Gastroesophageal sphincter (tissue), 4 donors: ENCODE results near the gene APOL6. TPM values are rescaled to one million over a fixed set of nuclear protein-coding genes. Genes with fewer than 3 reads are reported as not detected.

ENCODE experiments used
- ATAC-seq: fragments of 150-250 bp; one replicate; pipeline ENCODE4 v1.9.1; 2016; ENCODE audit warnings: mild to moderate bottlenecking, moderate library complexity
- H3K27ac ChIP-seq, 4 donors: fragments of 200-600 bp; sonication (generic) in 3 of 4; 1 replicate in 3 of 4; 2 replicates in 1 of 4; pipeline ENCODE4 v1.5.1; 2016 to 2019
- H3K27me3 ChIP-seq: fragments of 200-600 bp; sonication (generic); one replicate; pipeline ENCODE4 v1.5.1; 2019
- H3K36me3 ChIP-seq, 2 donors: fragments of 200-600 bp; sonication (generic); one replicate each; pipeline ENCODE4 v1.5.1; 2019; ENCODE audit warnings: control low read depth in 1 of 2
- H3K4me1 ChIP-seq, 3 donors: fragments of 200-600 bp; sonication (generic); 1 replicate in 2 of 3; 2 replicates in 1 of 3; pipeline ENCODE4 v1.5.1; 2016 to 2019; ENCODE audit warnings: control low read depth in 2 of 3
- H3K4me3 ChIP-seq, 2 donors: fragments of 200-600 bp; sonication (generic); one replicate each; pipeline ENCODE4 v1.5.1; 2019; ENCODE audit warnings: mild to moderate bottlenecking in 1 of 2, moderate library complexity in 1 of 2
- H3K9me3 ChIP-seq, 3 donors: fragments of 200-600 bp; sonication (generic); one replicate each; pipeline ENCODE4 v1.5.1; 2017 to 2019; ENCODE audit warnings: control low read depth in 2 of 3
- CTCF ChIP-seq, 4 experiments: fragments of 200-600 bp in 2 of 4; fragments of 450-650 bp in 2 of 4; sonication (generic) in 1 of 4; IDR thresholded peaks; one replicate each; pipeline ENCODE4 v1.5.1; 2017 to 2019; ENCODE audit warnings: antibody characterized with exemption in 4 of 4, mild to moderate bottlenecking in 2 of 4, moderate library complexity in 2 of 4
- EP300 ChIP-seq: sonication (generic); formaldehyde crosslinking; IDR thresholded peaks from one replicate; pipeline ENCODE4 v1.6.1; 2017; ENCODE audit warnings: antibody characterized with exemption, mild to moderate bottlenecking
- POLR2A ChIP-seq, 2 donors: fragments of 450-650 bp; IDR thresholded peaks; one replicate each; pipeline ENCODE4 v1.6.1; 2017; ENCODE audit warnings: antibody characterized with exemption in 2 of 2, mild to moderate bottlenecking in 2 of 2, moderate library complexity in 1 of 2
- POLR2AphosphoS5 ChIP-seq: sonication (generic); formaldehyde crosslinking; IDR thresholded peaks from one replicate; pipeline ENCODE4 v1.6.1; 2017; ENCODE audit warnings: antibody characterized with exemption
- WGBS, 2 donors: methylation state at CpG; one replicate each; pipeline ENCODE4 v1.1.5; 2018; ENCODE audit warnings: low coverage in 1 of 2; 5-methylcytosine and 5-hydroxymethylcytosine counted together
- total RNA-seq, 4 donors: library from RNA; depleted of rRNA; stranded (reverse); fragments of >200 nt; gene quantifications; one replicate each; pipeline ENCODE4 v1.1.0, GENCODE V29; 2016

APOL6 gene
- total RNA-seq, 4 donors from 2014 or later = 10.4 to 13.3 (median 10.9) TPM

DNA sequence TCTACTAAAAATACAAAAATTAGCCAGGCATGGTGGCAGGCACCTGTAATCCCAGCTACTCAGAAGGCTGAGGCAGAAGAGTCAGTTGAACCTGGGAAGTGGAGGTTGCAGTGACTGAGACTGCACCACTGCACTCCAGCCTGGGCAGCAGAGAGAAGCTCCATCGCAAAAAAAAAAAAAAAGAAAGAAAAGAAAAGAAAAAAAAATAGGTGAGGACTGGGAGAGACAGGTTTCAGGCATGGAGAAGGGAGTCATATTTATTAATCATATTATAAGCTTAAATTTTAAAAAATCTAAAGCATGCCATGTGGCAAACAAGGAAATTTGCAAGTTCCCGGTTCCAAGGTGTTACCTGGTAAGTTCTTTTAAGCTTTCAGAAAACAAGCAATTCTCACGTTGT, 69.3 kb downstream of the APOL6 start, which contains the start of gene APOL5:
APOL5 (plus strand) TSS at position 301 of the 400 bp plus-strand sequence; CDS start at position 301, 0 bp downstream.
- Histone ChIP-seq H3K27me3 (no peaks in the 10 kb centered on the region), H3K9me3 (peaks cover 0 to 10% (median 0%) of the 10 kb centered on the region in 3 donors), H3K4me1 (no peaks in the 10 kb centered on the region), H3K27ac (no peak within 1 kb of the TSS), H3K36me3 (no peaks in the 10 kb centered on the region), H3K4me3 (no peak within 1 kb of the TSS)
- no peak for TF ChIP-seq CTCF (IDR thresholded peaks at IDR 0.05)
- no peak for TF ChIP-seq POLR2AphosphoS5
- TF ChIP-seq POLR2A (IDR thresholded peaks at IDR 0.05) = no peak
- no peak for TF ChIP-seq EP300
- ATAC-seq = no peak
- WGBS, 2 donors = 70 to 77% methylated on average over 1 to 3 of the region's 3 CpGs

Other genes with a start within 250 kb of the APOL6 start
- gene MCM5, start 248.3 kb upstream of the APOL6 start, total RNA-seq = 10 to 100 TPM; 14.5 to 19.2 (median 15.3) TPM
- 10 to 100 TPM in 2 of 4 donors, 1 to 10 TPM in 2; 4.7 to 45.9 (median 16.0) TPM for gene RASD2, start 107.6 kb upstream of the APOL6 start, total RNA-seq
- 10 to 100 TPM in 1 of 4 donors, 1 to 10 TPM in 2, not detected in 1; 1.0 to 12.9 (median 2.5) TPM for gene MB, start 31.1 kb upstream of the APOL6 start, total RNA-seq
- not detected for gene APOL5, start 69.4 kb downstream of the APOL6 start, total RNA-seq